Fibroblast of skin of right quadriceps (primary cell): ENCODE data around the gene GCGR.
A peak's percentile ranks its signal among the peaks of the same experiment; 100 is the strongest.

Experiments
- DNase-seq: peaks from one replicate; pipeline ENCODE4 v3.0.0-alpha.2; 2013

The GCGR gene

GRCh38 chr17:81812571-81813370 lies 8.8 kb downstream of the GCGR start:
- no peak for DNase-seq

GRCh38 chr17:81813371-81813684 lies 9.4 kb downstream of the GCGR start:
- DNase-seq: no peak

- DNase-seq: no peak
These were observed 10.1 kb downstream of the GCGR start for GRCh38 chr17:81813861-81814683.

- no peak for DNase-seq
These were observed 11.0 kb downstream of the GCGR start for GRCh38 chr17:81814748-81815645.

- no peak for DNase-seq
These were observed 11.7 kb downstream of the GCGR start for GRCh38 chr17:81815646-81815986.

GRCh38 chr17:81817758-81818147 lies 13.8 kb downstream of the GCGR start:
- no peak for DNase-seq

- DNase-seq: no peak
These were observed 15.8 kb downstream of the GCGR start for GRCh38 chr17:81819708-81820107.

GRCh38 chr17:81821147-81821546 lies 17.2 kb downstream of the GCGR start:
- DNase-seq: no peak

GRCh38 chr17:81821603-81822311 lies 17.8 kb downstream of the GCGR start:
- peak; percentile 44 for DNase-seq

- no peak for DNase-seq
These were observed 18.3 kb downstream of the GCGR start for GRCh38 chr17:81822312-81822637.

GRCh38 chr17:81822996-81823819 lies 19.3 kb downstream of the GCGR start:
- DNase-seq: no peak

- DNase-seq: no peak
These were observed 20.0 kb downstream of the GCGR start for GRCh38 chr17:81823820-81824550.

GRCh38 chr17:81824595-81824994 lies 20.6 kb downstream of the GCGR start:
- no peak for DNase-seq

- no peak for DNase-seq
These were observed 22.0 kb downstream of the GCGR start for GRCh38 chr17:81825841-81826466.

GRCh38 chr17:81828656-81829055 lies 24.7 kb downstream of the GCGR start:
- no peak for DNase-seq

- no peak for DNase-seq
These were observed 25.9 kb downstream of the GCGR start for GRCh38 chr17:81829858-81830257.

GRCh38 chr17:81831563-81831956 lies 27.6 kb downstream of the GCGR start:
- no peak for DNase-seq

- peak; percentile 36 for DNase-seq
These were observed 28.1 kb downstream of the GCGR start for GRCh38 chr17:81831957-81832607.

- DNase-seq: no peak
These were observed 28.7 kb downstream of the GCGR start for GRCh38 chr17:81832608-81833159.
